ENCODE results near the gene SNX30.

DNA sequence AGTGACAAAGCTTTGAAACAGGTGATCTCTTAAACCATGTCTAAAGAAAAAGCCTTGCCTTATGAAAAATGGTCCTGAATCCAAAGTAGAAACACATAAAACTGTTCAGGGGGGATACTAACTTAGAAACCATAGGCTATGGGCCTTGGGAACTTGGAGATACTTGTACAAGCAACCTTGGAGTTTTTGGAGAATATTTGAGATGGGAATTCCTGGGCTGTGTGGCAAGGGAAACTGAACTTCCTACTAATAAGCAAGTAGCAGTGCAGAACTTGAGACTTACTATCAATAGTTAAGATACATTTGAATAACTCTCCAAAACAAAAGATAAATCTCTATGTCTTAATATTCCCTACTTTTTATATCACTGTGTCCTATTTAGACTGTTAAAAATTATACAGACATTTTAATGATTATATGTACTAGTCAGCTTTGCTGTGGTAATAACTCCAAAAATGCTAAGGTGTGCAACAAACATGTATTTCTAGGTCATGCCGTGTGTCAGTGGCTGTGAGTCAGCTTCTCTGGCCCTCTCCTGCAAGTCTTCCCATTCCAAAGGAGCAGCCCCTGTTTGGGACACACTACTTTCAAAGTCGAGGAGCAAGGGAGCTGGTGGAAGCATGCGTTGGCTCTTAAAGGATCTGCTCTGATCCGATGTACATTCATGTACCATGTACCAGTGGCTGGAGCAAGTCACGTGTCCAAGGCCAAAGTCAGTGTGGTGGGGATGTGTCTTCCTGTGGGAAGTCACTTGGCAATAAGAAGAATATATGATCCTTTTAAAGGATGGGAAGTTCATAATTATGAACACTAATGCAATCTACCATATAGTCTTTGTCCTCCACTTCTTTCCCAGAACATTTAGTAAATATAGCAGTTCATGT, 39.6 kb downstream of the SNX30 start:
- TF ChIP-seq, protein P1, sequence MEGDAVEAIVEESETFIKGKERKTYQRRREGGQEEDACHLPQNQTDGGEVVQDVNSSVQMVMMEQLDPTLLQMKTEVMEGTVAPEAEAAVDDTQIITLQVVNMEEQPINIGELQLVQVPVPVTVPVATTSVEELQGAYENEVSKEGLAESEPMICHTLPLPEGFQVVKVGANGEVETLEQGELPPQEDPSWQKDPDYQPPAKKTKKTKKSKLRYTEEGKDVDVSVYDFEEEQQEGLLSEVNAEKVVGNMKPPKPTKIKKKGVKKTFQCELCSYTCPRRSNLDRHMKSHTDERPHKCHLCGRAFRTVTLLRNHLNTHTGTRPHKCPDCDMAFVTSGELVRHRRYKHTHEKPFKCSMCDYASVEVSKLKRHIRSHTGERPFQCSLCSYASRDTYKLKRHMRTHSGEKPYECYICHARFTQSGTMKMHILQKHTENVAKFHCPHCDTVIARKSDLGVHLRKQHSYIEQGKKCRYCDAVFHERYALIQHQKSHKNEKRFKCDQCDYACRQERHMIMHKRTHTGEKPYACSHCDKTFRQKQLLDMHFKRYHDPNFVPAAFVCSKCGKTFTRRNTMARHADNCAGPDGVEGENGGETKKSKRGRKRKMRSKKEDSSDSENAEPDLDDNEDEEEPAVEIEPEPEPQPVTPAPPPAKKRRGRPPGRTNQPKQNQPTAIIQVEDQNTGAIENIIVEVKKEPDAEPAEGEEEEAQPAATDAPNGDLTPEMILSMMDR (conservative IDR thresholded peaks at IDR 0.05) = no peak
- TF ChIP-seq ZFX (IDR thresholded peaks at IDR 0.05) = no peak

Data from C4-2B (cell line).